Fibroblast of mammary gland (primary cell): ENCODE results near the gene OR6J1.
"Not testable (repeated sequence)": the region's sequence is repeated elsewhere in the genome, so short reads cannot be mapped to it uniquely, and the experiment has no call there.

Experiments
- DNase-seq: peaks from one replicate; pipeline ENCODE4 v3.0.0-alpha.2; 2010; ENCODE audit warnings: low read depth
- H3K4me3 ChIP-seq: 2 replicates; pipeline ENCODE4 v1.5.1; 2011; ENCODE audit warnings: low read depth, mild to moderate bottlenecking, low read length, moderate library complexity; ENCODE audit not compliant: control insufficient read depth
- CTCF ChIP-seq: conservative IDR thresholded peaks from 2 replicates; pipeline ENCODE4 v1.5.1; 2011; ENCODE audit warnings: low read depth, low read length, inconsistent platforms; ENCODE audit not compliant: control insufficient read depth, insufficient read depth

The OR6J1 gene

DNA sequence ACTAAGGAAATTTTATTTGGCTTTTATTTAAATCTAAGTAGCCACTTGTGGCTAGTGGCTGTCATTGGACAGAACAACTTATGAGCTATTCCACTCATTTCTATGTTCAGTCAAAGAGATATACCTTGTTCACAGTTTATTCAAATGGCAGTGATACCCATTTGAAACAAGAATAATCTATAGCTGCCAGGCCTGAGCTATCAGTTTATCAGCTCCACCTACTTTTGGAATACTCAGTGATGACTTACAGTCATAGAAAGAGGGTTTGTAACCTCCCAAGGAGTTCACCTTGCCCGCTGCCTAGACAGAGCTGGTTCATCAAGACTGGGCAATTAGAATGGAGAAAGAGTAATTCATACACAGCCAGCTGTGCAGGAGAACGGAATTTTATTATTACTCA, 50.6 kb downstream of the OR6J1 start:
- no peak for DNase-seq
- no peak for TF ChIP-seq CTCF
- H3K4me3 ChIP-seq, result no peak overlapping the region

GRCh38 chr14:22593189-22593588, 51.0 kb downstream of the OR6J1 start:
- no peak for TF ChIP-seq CTCF
- H3K4me3 ChIP-seq, result no peak overlapping the region
- DNase-seq, result no peak

GRCh38 chr14:22589096-22589839, 54.9 kb downstream of the OR6J1 start, which contains the start of gene DAD1:
TSS of gene DAD1 (minus strand) at chr14:22589224. CDS start at chr14:22589157, 67 bp downstream.
- no peak for TF ChIP-seq CTCF
- peak within 1 kb of the TSS; percentile 100 for H3K4me3 ChIP-seq
- peak; percentile 99 for DNase-seq

- peak overlapping the region; percentile 100 for H3K4me3 ChIP-seq
- no peak for DNase-seq
- TF ChIP-seq CTCF, result no peak
These were observed 55.5 kb downstream of the OR6J1 start for GRCh38 chr14:22588526-22589095.

DNA sequence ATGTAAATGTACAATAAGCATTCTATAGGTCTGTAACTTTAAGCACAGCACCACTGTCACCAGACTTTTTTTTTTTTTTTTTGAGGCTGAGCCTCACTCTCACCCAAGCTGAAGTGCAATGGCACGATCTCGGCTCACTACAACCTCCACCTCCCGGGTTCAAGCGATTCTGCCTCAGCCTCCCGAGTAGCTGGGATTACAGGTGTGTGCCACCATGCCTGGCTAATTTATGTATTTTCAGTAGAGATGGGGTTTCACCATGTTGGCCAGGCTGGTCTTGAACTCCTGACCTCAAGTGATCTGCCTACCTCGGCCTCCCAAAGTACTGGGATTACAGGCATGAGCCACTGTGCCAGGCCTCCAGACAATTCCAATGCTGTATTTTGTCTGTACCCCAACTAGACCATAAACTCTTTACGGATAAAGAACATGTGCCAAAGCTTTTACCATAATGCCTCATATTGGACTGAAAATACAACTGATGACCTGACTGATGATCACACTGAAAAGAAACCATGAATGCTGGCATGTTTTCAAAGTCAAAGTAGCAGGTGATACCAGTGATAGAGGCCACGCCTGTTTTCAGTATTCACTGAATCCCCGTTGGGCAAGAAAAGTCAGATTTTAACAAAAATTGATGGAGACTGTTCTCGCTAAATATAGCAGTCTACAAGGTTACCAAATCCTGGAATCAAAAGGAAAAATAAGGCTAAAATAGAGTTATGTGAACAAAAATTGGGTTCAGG, 56.3 kb downstream of the OR6J1 start:
- peak overlapping the region; percentile 100 for H3K4me3 ChIP-seq
- DNase-seq, result not testable (repeated sequence)

DNA sequence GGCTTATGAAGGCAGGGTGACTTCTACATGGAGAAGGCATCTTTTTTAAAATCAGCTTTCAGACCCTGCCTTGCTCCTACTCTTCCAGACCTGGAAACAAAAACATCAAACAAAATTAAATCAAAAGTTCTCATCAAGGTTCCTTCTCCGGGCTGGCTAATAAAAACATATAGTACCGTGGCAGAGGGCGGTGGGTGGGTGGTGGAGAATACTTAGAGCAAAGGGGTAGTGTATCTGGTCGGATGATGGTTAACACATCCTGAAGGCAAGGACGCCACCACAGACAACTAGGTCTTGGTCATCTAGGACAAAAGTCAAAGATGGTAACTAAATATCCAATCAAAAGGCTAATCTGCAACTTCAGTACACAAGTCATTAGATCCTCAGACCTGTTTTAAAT, 56.9 kb downstream of the OR6J1 start:
- H3K4me3 ChIP-seq, result no peak overlapping the region

More for the DNA sequence above, 56.9 kb downstream of the OR6J1 start:
- TF ChIP-seq CTCF, result no peak
- DNase-seq, result no peak
